Suprapubic skin (tissue), 4 donors: Measurements from ENCODE around the gene PEX1.
"Not testable (repeated sequence)": the region's sequence is repeated elsewhere in the genome, so short reads cannot be mapped to it uniquely, and the experiment has no call there.

ENCODE experiments used
- POLR2A ChIP-seq, 2 donors: fragments of 450-650 bp; IDR thresholded peaks; one replicate each; pipeline ENCODE4 v1.6.1; 2017; ENCODE audit warnings: antibody characterized with exemption in 2 of 2, mild to moderate bottlenecking in 2 of 2, moderate library complexity in 2 of 2
- POLR2AphosphoS5 ChIP-seq, 3 donors: sonication (generic); formaldehyde crosslinking; IDR thresholded peaks; one replicate each; pipeline ENCODE4 v1.6.1; 2017; ENCODE audit warnings: antibody characterized with exemption in 3 of 3
- TF ChIP-seq, protein P1 (sequence below), 2 donors: fragments of 200-600 bp in 1 of 2; fragments of 450-650 bp in 1 of 2; sonication (generic) in 1 of 2; IDR thresholded peaks; one replicate each; pipeline ENCODE4 v1.5.1; 2016 to 2019; ENCODE audit warnings: antibody characterized with exemption in 2 of 2, mild to moderate bottlenecking in 1 of 2, moderate library complexity in 1 of 2

DNA sequence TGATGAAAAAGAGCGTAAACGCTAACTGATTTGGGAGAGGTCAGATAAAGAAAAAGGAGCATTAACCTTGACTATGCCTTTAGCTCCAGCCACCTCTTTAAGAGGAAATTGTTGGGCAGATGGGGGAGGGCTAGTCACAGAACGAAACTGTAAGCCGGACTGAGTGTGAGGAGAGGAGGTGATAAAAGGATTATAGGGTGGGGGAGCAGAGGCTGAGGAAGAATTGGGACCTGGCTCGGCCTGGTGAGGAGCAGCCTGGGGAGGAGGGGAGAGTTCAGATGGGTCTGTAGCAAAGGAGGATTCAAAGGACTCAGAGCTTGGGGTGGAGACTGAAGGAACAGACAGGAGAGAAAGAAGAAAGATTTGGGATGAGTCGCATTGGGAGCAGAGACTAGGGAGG is 44.7 kb downstream of the PEX1 start:
- TF ChIP-seq, protein P1, sequence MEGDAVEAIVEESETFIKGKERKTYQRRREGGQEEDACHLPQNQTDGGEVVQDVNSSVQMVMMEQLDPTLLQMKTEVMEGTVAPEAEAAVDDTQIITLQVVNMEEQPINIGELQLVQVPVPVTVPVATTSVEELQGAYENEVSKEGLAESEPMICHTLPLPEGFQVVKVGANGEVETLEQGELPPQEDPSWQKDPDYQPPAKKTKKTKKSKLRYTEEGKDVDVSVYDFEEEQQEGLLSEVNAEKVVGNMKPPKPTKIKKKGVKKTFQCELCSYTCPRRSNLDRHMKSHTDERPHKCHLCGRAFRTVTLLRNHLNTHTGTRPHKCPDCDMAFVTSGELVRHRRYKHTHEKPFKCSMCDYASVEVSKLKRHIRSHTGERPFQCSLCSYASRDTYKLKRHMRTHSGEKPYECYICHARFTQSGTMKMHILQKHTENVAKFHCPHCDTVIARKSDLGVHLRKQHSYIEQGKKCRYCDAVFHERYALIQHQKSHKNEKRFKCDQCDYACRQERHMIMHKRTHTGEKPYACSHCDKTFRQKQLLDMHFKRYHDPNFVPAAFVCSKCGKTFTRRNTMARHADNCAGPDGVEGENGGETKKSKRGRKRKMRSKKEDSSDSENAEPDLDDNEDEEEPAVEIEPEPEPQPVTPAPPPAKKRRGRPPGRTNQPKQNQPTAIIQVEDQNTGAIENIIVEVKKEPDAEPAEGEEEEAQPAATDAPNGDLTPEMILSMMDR (IDR thresholded peaks at IDR 0.05) = not testable (repeated sequence)
- TF ChIP-seq POLR2A, POLR2AphosphoS5 (IDR thresholded peaks at IDR 0.05): not testable (repeated sequence)
